GM12875 (cell line): ENCODE measurements around the gene SLC22A23.

Experiments used
- H3K4me3 ChIP-seq: one replicate; pipeline ENCODE4 v1.5.1; 2011; ENCODE audit warnings: low read depth, low read length, control low read depth
- CTCF ChIP-seq: IDR thresholded peaks from 2 replicates; pipeline ENCODE4 v1.5.1; 2011; ENCODE audit warnings: low read depth, mild to moderate bottlenecking, control low read depth, inconsistent platforms, low read length, moderate library complexity, borderline replicate concordance; ENCODE audit not compliant: insufficient read depth

Gene SLC22A23

GRCh38 chr6:3443221-3443515 lies 13.7 kb downstream of the SLC22A23 start:
- TF ChIP-seq CTCF: no peak

GRCh38 chr6:3442431-3443220 lies 14.2 kb downstream of the SLC22A23 start:
- TF ChIP-seq CTCF: no peak
- H3K4me3 ChIP-seq: no peak overlapping the region

More at GRCh38 chr6:3443221-3443515, 13.7 kb downstream of the SLC22A23 start:
- no peak overlapping the region for H3K4me3 ChIP-seq

DNA sequence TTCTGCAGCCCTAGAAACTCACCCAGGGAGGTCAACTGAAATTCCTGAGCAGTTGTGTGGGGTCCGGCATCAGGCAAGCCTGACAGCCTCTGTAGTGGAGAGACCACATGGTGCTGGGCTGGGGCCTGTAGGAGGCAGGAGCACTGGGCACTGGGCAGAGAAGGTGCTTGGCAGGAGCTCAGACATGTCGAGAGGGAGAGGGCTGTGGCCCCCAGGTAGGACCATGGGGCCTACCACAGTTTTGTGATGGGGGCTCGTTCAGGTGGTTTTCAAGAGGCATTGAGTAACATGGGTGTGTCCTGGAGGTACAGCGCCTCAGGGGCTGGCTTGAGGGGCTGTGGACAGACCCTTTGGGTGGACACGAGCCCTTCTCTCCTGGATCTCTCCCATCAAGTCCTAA lies 15.9 kb downstream of the SLC22A23 start:
- H3K4me3 ChIP-seq: no peak overlapping the region
- TF ChIP-seq CTCF: no peak

GRCh38 chr6:3439961-3440360 lies 16.9 kb downstream of the SLC22A23 start:
- H3K4me3 ChIP-seq: no peak overlapping the region
- no peak for TF ChIP-seq CTCF

- H3K4me3 ChIP-seq: no peak overlapping the region
- TF ChIP-seq CTCF: no peak
Measured at GRCh38 chr6:3438190-3439167, 18.4 kb downstream of the SLC22A23 start.

GRCh38 chr6:3433005-3433404 lies 23.8 kb downstream of the SLC22A23 start:
- no peak overlapping the region for H3K4me3 ChIP-seq
- no peak for TF ChIP-seq CTCF
